HepG2 (cell line): ENCODE results near the gene FAM83C. TPM values are rescaled to one million over a fixed set of nuclear protein-coding genes. Genes with fewer than 3 reads are reported as not detected.

Experiments used
- FOSL2 ChIP-seq: sonication (generic); formaldehyde crosslinking; IDR thresholded peaks from 2 replicates; pipeline ENCODE4 v1.4.0; 2020; ENCODE audit warnings: missing genetic modification reagents
- IRF2 ChIP-seq: IDR thresholded peaks from 2 replicates; pipeline ENCODE4 v1.6.1; 2018; ENCODE audit warnings: missing genetic modification reagents, missing compliant biosample characterization
- PBX3 ChIP-seq: sonication (generic); formaldehyde crosslinking; IDR thresholded peaks from 2 replicates; pipeline ENCODE4 v1.8.1; 2023; ENCODE audit warnings: missing genetic modification reagents, inconsistent platforms, borderline replicate concordance
- PPARG ChIP-seq: conservative IDR thresholded peaks from 2 replicates; pipeline ENCODE4 v1.6.1; 2016; ENCODE audit warnings: missing biosample characterization, missing genetic modification reagents
- RBFOX2 ChIP-seq: fragments of 200-400 bp; formaldehyde crosslinking; IDR thresholded peaks from 2 replicates; pipeline ENCODE4 v1.6.1; 2017; ENCODE audit warnings: low read depth, mild to moderate bottlenecking, low read length
- RXRB ChIP-seq: IDR thresholded peaks from 2 replicates; pipeline ENCODE4 v1.6.1; 2016; ENCODE audit warnings: borderline replicate concordance, missing genetic modification reagents, missing compliant biosample characterization
- SALL2 ChIP-seq: sonication (generic); formaldehyde crosslinking; IDR thresholded peaks from 2 replicates; pipeline ENCODE4 v1.8.1; 2023; ENCODE audit warnings: mild to moderate bottlenecking, missing genetic modification reagents, inconsistent platforms
- SMAD3 ChIP-seq: sonication (generic); formaldehyde crosslinking; IDR thresholded peaks from 2 replicates; pipeline ENCODE4 v1.4.0; 2020; ENCODE audit warnings: missing genetic modification reagents
- TGIF2 ChIP-seq: IDR thresholded peaks from 2 replicates; pipeline ENCODE4 v1.6.1; 2016; ENCODE audit warnings: control low read depth, missing compliant biosample characterization
- TOPORS ChIP-seq: sonication (generic); formaldehyde crosslinking; IDR thresholded peaks from 2 replicates; pipeline ENCODE4 v1.8.0; 2023; ENCODE audit warnings: mild to moderate bottlenecking, missing genetic modification reagents
- ZMAT5 ChIP-seq: sonication (generic); formaldehyde crosslinking; IDR thresholded peaks from 2 replicates; pipeline ENCODE4 v1.5.0; 2020; ENCODE audit warnings: mild to moderate bottlenecking, low read depth, missing genetic modification reagents, borderline replicate concordance
- ZNF124 ChIP-seq: sonication (generic); formaldehyde crosslinking; IDR thresholded peaks from 2 replicates; pipeline ENCODE4 v1.4.0; 2020; ENCODE audit warnings: missing genetic modification reagents
- ZNF234 ChIP-seq: sonication (generic); formaldehyde crosslinking; conservative IDR thresholded peaks from 2 replicates; pipeline ENCODE4 v1.5.1; 2020; ENCODE audit warnings: mild to moderate bottlenecking, missing genetic modification reagents
- ZNF24 ChIP-seq: fragments of 450-650 bp; IDR thresholded peaks from 2 replicates; pipeline ENCODE4 v1.6.1; 2017; ENCODE audit warnings: antibody characterized with exemption, mild to moderate bottlenecking
- ZNF333 ChIP-seq: sonication (generic); formaldehyde crosslinking; IDR thresholded peaks from 2 replicates; pipeline ENCODE4 v1.4.0; 2020; ENCODE audit warnings: mild to moderate bottlenecking, missing genetic modification reagents, borderline replicate concordance
- ZNF510 ChIP-seq: sonication (generic); formaldehyde crosslinking; IDR thresholded peaks from 2 replicates; pipeline ENCODE4 v1.4.0; 2020; ENCODE audit warnings: low read depth, mild to moderate bottlenecking, missing genetic modification reagents
- ZNF609 ChIP-seq: sonication (generic); formaldehyde crosslinking; IDR thresholded peaks from 2 replicates; pipeline ENCODE4 v1.4.0; 2020; ENCODE audit warnings: mild to moderate bottlenecking, missing genetic modification reagents, borderline replicate concordance
- polyA plus RNA-seq, 8 experiments: library from polyadenylated mRNA; depleted of rRNA in 3 of 8; stranded (reverse) in 7 of 8; unstranded in 1 of 8; fragments of >200 nt; fragmentation: Illumina TruSeq in 4 of 8; extraction: Trizol in 4 of 8; gene quantifications; 2 replicates each; pipeline versions ENCODE4 v1.2.1 to v1.2.3, GENCODE V29; 2011 to 2016; ENCODE audit warnings: low read depth in 4 of 8, missing spikeins in 1 of 8, mixed read lengths in 1 of 8; ENCODE audit not compliant: insufficient read depth in 1 of 8
- total RNA-seq, 5 experiments: library from RNA; depleted of rRNA; stranded (reverse); fragments of >200 nt; fragmentation: Illumina TruSeq; extraction: Trizol; gene quantifications; 2 replicates each; pipeline ENCODE4 v1.2.3, GENCODE V29; 2016; ENCODE audit warnings: low read depth in 1 of 5
- TF ChIP-seq, protein P1 (sequence below): sonication (generic); formaldehyde crosslinking; IDR thresholded peaks from 2 replicates; pipeline ENCODE4 v1.4.0; 2020; ENCODE audit warnings: missing genetic modification reagents, borderline replicate concordance
- TF ChIP-seq, protein P2 (sequence below): sonication (generic); formaldehyde crosslinking; conservative IDR thresholded peaks from 2 replicates; pipeline ENCODE4 v1.4.0; 2020; ENCODE audit warnings: missing genetic modification reagents

FAM83C gene
- total and polyA plus RNA-seq, 2 of the 13 experiments (the other 11 are each of a cell fraction or from before 2014, with no cell fraction given), result 0.04 TPM; not detected in 1

GRCh38 chr20:35329435-35330139 is 37.4 kb upstream of the FAM83C start (continued):
- TF ChIP-seq, protein P1, sequence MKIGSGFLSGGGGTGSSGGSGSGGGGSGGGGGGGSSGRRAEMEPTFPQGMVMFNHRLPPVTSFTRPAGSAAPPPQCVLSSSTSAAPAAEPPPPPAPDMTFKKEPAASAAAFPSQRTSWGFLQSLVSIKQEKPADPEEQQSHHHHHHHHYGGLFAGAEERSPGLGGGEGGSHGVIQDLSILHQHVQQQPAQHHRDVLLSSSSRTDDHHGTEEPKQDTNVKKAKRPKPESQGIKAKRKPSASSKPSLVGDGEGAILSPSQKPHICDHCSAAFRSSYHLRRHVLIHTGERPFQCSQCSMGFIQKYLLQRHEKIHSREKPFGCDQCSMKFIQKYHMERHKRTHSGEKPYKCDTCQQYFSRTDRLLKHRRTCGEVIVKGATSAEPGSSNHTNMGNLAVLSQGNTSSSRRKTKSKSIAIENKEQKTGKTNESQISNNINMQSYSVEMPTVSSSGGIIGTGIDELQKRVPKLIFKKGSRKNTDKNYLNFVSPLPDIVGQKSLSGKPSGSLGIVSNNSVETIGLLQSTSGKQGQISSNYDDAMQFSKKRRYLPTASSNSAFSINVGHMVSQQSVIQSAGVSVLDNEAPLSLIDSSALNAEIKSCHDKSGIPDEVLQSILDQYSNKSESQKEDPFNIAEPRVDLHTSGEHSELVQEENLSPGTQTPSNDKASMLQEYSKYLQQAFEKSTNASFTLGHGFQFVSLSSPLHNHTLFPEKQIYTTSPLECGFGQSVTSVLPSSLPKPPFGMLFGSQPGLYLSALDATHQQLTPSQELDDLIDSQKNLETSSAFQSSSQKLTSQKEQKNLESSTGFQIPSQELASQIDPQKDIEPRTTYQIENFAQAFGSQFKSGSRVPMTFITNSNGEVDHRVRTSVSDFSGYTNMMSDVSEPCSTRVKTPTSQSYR (CRISPR knock-in tag), result no peak; the same call in 1 of the 2 replicates
- peak; percentile 61; the same call in 1 of the 2 replicates for TF ChIP-seq ZNF124 (CRISPR knock-in tag)
- peak; percentile 46 for TF ChIP-seq FOSL2 (CRISPR knock-in tag)
- TF ChIP-seq PPARG, result peak; percentile 57; the same call in 1 of the 2 replicates
- peak; percentile 13; the same call in 1 of the 2 replicates for TF ChIP-seq ZNF609 (CRISPR knock-in tag)
- TF ChIP-seq RBFOX2, result no peak
- TF ChIP-seq TOPORS (CRISPR knock-in tag), result no peak
- no peak for TF ChIP-seq ZNF510 (CRISPR knock-in tag)
- 0 out of 2 replicates have a peak, but pooled peaks have one; percentile 70 for TF ChIP-seq SMAD3 (CRISPR knock-in tag)
- 0 out of 2 replicates have a peak, but pooled peaks have one; percentile 23 for TF ChIP-seq TGIF2 (CRISPR knock-in tag)
- no peak for TF ChIP-seq ZMAT5
- no peak for TF ChIP-seq ZNF333
- TF ChIP-seq RXRB (CRISPR knock-in tag), result peak; percentile 65; the same call in 1 of the 2 replicates
- 0 out of 2 replicates have a peak, but pooled peaks have one; percentile 24 for TF ChIP-seq SALL2 (CRISPR knock-in tag)
- no peak; the same call in 1 of the 2 replicates for TF ChIP-seq ZNF24
- TF ChIP-seq IRF2, result peak; percentile 40; the same call in 1 of the 2 replicates
- TF ChIP-seq PBX3 (CRISPR knock-in tag), result no peak
- no peak for TF ChIP-seq ZNF234 (CRISPR knock-in tag)
- TF ChIP-seq, protein P2, sequence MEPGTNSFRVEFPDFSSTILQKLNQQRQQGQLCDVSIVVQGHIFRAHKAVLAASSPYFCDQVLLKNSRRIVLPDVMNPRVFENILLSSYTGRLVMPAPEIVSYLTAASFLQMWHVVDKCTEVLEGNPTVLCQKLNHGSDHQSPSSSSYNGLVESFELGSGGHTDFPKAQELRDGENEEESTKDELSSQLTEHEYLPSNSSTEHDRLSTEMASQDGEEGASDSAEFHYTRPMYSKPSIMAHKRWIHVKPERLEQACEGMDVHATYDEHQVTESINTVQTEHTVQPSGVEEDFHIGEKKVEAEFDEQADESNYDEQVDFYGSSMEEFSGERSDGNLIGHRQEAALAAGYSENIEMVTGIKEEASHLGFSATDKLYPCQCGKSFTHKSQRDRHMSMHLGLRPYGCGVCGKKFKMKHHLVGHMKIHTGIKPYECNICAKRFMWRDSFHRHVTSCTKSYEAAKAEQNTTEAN, result no peak
